HepG2 (cell line): ENCODE data around the gene INF2. TPM values are rescaled to one million over a fixed set of nuclear protein-coding genes. Genes with fewer than 3 reads are reported as not detected.

Experiments
- ARID4A ChIP-seq: sonication (generic); formaldehyde crosslinking; IDR thresholded peaks from 2 replicates; pipeline ENCODE4 v1.5.0; 2020; ENCODE audit warnings: mild to moderate bottlenecking, missing genetic modification reagents, borderline replicate concordance
- ARID5B ChIP-seq: IDR thresholded peaks from 2 replicates; pipeline ENCODE4 v1.4.0; 2020; ENCODE audit warnings: mild to moderate bottlenecking, missing genetic modification reagents
- ASH2L ChIP-seq: fragments of 300-600, 200-600 bp; sonication (generic); IDR thresholded peaks from 2 replicates; pipeline ENCODE4 v1.7.0; 2017; ENCODE audit warnings: low read depth, mild to moderate bottlenecking, moderate library complexity, mixed read lengths, low read length; ENCODE audit not compliant: insufficient read length
- BCLAF1 ChIP-seq: fragments of 450-650 bp; IDR thresholded peaks from 2 replicates; pipeline ENCODE4 v1.6.1; 2017; ENCODE audit warnings: mild to moderate bottlenecking
- BHLHE40 ChIP-seq: IDR thresholded peaks from 2 replicates; pipeline ENCODE4 v1.6.1; 2011; ENCODE audit warnings: low read length, improper control_type of control experiment
- ELF4 ChIP-seq: sonication (generic); formaldehyde crosslinking; IDR thresholded peaks from 2 replicates; pipeline ENCODE4 v1.5.0; 2020; ENCODE audit warnings: missing genetic modification reagents, mild to moderate bottlenecking, moderate library complexity, borderline replicate concordance
- HOXA7 ChIP-seq: sonication (generic); formaldehyde crosslinking; IDR thresholded peaks from 2 replicates; pipeline ENCODE4 v1.8.1; 2022; ENCODE audit warnings: mild to moderate bottlenecking, missing genetic modification reagents, moderate library complexity
- KAT8 ChIP-seq: IDR thresholded peaks from 2 replicates; pipeline ENCODE4 v1.6.1; 2016; ENCODE audit warnings: missing genetic modification reagents, missing compliant biosample characterization
- MAFG ChIP-seq: sonication (generic); formaldehyde crosslinking; IDR thresholded peaks from 2 replicates; pipeline ENCODE4 v1.5.1; 2020; ENCODE audit warnings: mild to moderate bottlenecking, missing genetic modification reagents
- MAFK ChIP-seq, 2 experiments: IDR thresholded peaks in 1 of 2; conservative IDR thresholded peaks in 1 of 2; 2 replicates each; pipeline ENCODE4 v1.6.1; 2011; ENCODE audit warnings: improper control_type of control experiment in 2 of 2, low read length in 2 of 2
- PATZ1 ChIP-seq: sonication (generic); formaldehyde crosslinking; IDR thresholded peaks from 2 replicates; pipeline ENCODE4 v1.4.0; 2020; ENCODE audit warnings: missing genetic modification reagents
- POLR2A ChIP-seq, 2 experiments: IDR thresholded peaks; 2 replicates each; pipeline ENCODE4 v1.6.1; 2011; ENCODE audit warnings: low read depth in 2 of 2, low read length in 2 of 2, mild to moderate bottlenecking in 1 of 2, moderate library complexity in 1 of 2; ENCODE audit not compliant: insufficient read depth in 1 of 2
- SNAPC2 ChIP-seq: sonication (generic); formaldehyde crosslinking; IDR thresholded peaks from 2 replicates; pipeline ENCODE4 v1.8.1; 2022; ENCODE audit warnings: mild to moderate bottlenecking, missing genetic modification reagents
- ZIK1 ChIP-seq: sonication (generic); formaldehyde crosslinking; IDR thresholded peaks from 2 replicates; pipeline ENCODE4 v1.5.0; 2020; ENCODE audit warnings: mild to moderate bottlenecking, low read depth, missing genetic modification reagents, borderline replicate concordance
- ZNF615 ChIP-seq: sonication (generic); formaldehyde crosslinking; IDR thresholded peaks from 2 replicates; pipeline ENCODE4 v1.5.0; 2020; ENCODE audit warnings: mild to moderate bottlenecking, missing genetic modification reagents, borderline replicate concordance
- polyA plus RNA-seq, 8 experiments: library from polyadenylated mRNA; depleted of rRNA in 3 of 8; stranded (reverse) in 7 of 8; unstranded in 1 of 8; fragments of >200 nt; fragmentation: Illumina TruSeq in 4 of 8; extraction: Trizol in 4 of 8; gene quantifications; 2 replicates each; pipeline versions ENCODE4 v1.2.1 to v1.2.3, GENCODE V29; 2011 to 2016; ENCODE audit warnings: low read depth in 4 of 8, missing spikeins in 1 of 8, mixed read lengths in 1 of 8; ENCODE audit not compliant: insufficient read depth in 1 of 8
- total RNA-seq, 5 experiments: library from RNA; depleted of rRNA; stranded (reverse); fragments of >200 nt; fragmentation: Illumina TruSeq; extraction: Trizol; gene quantifications; 2 replicates each; pipeline ENCODE4 v1.2.3, GENCODE V29; 2016; ENCODE audit warnings: low read depth in 1 of 5

The INF2 gene
- total and polyA plus RNA-seq, 2 of the 13 experiments (the other 11 are each of a cell fraction or from before 2014, with no cell fraction given): 16.4 to 26.4 TPM

GRCh38 chr14:104766863-104767633 lies 77.6 kb downstream of the INF2 start (continued):
- TF ChIP-seq PATZ1 (CRISPR knock-in tag) (peak; percentile 49; the same call in 1 of the 2 replicates), BHLHE40 (peak; percentile 21; the same call in 1 of the 2 replicates), MAFK (conservative IDR thresholded peaks at IDR 0.05 in 1 of 2, IDR thresholded peaks at IDR 0.05 in 1 of 2; ENCODE audit: low read length in 2 of 2) (peak; percentile 96 to 98), BCLAF1 (no peak), HOXA7 (no peak), ASH2L (peak; percentile 79), POLR2A (IDR thresholded peaks at IDR 0.05; ENCODE audit: insufficient read depth in 1 of 2, low read depth in 2 of 2, low read length in 2 of 2) (peak; percentile 92 to 97), ELF4 (CRISPR knock-in tag) (no peak), ARID5B (CRISPR knock-in tag) (peak; percentile 37; the same call in 1 of the 2 replicates), KAT8 (CRISPR knock-in tag) (peak; percentile 59; the same call in 1 of the 2 replicates), ARID4A (peak; percentile 66; the same call in 1 of the 2 replicates), ZIK1 (CRISPR knock-in tag) (no peak), MAFG (CRISPR knock-in tag) (peak; percentile 43; the same call in 1 of the 2 replicates), SNAPC2 (CRISPR knock-in tag) (peak; percentile 23; the same call in 1 of the 2 replicates), ZNF615 (CRISPR knock-in tag) (no peak)
